ENCODE measurements around the gene CHRFAM7A. TPM values are rescaled to one million over a fixed set of nuclear protein-coding genes. Genes with fewer than 3 reads are reported as not detected.
"Not testable (repeated sequence)": the region's sequence is repeated elsewhere in the genome, so short reads cannot be mapped to it uniquely, and the experiment has no call there.

Gene CHRFAM7A
- total RNA-seq, 1 experiment from 2014 or later = 2.4 TPM

DNA sequence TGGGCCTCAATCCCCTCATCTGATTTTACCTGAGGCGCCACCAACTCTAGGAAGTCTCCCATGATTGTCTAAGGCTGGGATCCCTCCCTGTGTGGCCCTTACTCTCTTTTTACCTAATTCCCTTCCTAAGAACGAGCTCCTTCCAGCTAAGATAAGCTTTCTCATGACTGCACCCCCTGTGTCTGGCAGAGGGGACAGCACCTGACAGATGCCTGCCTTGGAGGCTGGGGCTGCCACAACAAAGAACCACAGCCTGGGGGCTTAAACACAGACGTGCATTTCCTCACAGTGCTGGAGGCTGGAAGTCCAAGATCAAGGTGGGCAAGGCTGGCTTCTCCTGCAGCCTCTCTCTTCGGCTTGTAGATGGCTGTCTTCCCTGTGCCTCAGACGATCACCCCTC is 43.5 kb downstream of the CHRFAM7A start:
- not testable (repeated sequence) for H2BK20ac ChIP-seq (ENCODE audit: low read depth, low read length, poor library complexity, severe bottlenecking); H3K9me3 ChIP-seq (ENCODE audit: control insufficient read depth, low read depth, low read length); H3K4me1 ChIP-seq (ENCODE audit: insufficient read depth, low read length); H4K20me1 ChIP-seq (ENCODE audit: control insufficient read depth, insufficient read depth, insufficient read length); H3K27ac Mint-ChIP-seq; H3K4me1 Mint-ChIP-seq; H3K18ac ChIP-seq (ENCODE audit: insufficient read length, low read depth, low read length); H2AFZ ChIP-seq (ENCODE audit: low read length); H3K23ac ChIP-seq (ENCODE audit: insufficient read length, low read depth, low read length); H3K27ac ChIP-seq (ENCODE audit: insufficient read length, low read depth, low read length); H2BK120ac ChIP-seq (ENCODE audit: low read depth, low read length, poor library complexity, severe bottlenecking); H3K4me2 ChIP-seq (ENCODE audit: insufficient read depth, insufficient read length, low read length); H3K9ac ChIP-seq (ENCODE audit: extremely low read depth, insufficient read length, low read length); H3K4ac ChIP-seq (ENCODE audit: low read depth, low read length); H4K8ac ChIP-seq (replicated peaks; ENCODE audit: insufficient read length, low read depth, low read length); H3K27me3 Mint-ChIP-seq (ENCODE audit: low read depth); H3T11ph ChIP-seq (ENCODE audit: low read length); H4K5ac ChIP-seq (ENCODE audit: insufficient read length, low read depth, low read length); H3K27me3 ChIP-seq (ENCODE audit: insufficient read depth, low read length); H4K91ac ChIP-seq (ENCODE audit: insufficient read length, low read depth, low read length); H3K56ac ChIP-seq (ENCODE audit: insufficient read length, low read depth, low read length); H3K23me2 ChIP-seq (ENCODE audit: insufficient read length, low read depth, low read length, poor library complexity, severe bottlenecking); H3K4me3 Mint-ChIP-seq; H3K36me3 Mint-ChIP-seq (ENCODE audit: insufficient read depth in 1 of 3, low read depth in 3 of 3); H2BK5ac ChIP-seq (ENCODE audit: insufficient read length, low read length); H2BK12ac ChIP-seq (ENCODE audit: insufficient read length, low read depth, low read length); H3K14ac ChIP-seq (ENCODE audit: insufficient read depth, low read length); H2BK15ac ChIP-seq (ENCODE audit: low read depth, low read length); H3K9me3 Mint-ChIP-seq; H2AK5ac ChIP-seq (ENCODE audit: insufficient read length, low read length); H3K79me1 ChIP-seq (ENCODE audit: insufficient read depth, low read depth, low read length, poor library complexity, severe bottlenecking); DNase-seq; H3K79me2 ChIP-seq (ENCODE audit: insufficient read depth, low read length)
- no CpG with 5 or more reads among the region's 5 CpGs for WGBS (ENCODE audit: extremely low coverage, insufficient read length, low lambda C conversion rate)

DNA sequence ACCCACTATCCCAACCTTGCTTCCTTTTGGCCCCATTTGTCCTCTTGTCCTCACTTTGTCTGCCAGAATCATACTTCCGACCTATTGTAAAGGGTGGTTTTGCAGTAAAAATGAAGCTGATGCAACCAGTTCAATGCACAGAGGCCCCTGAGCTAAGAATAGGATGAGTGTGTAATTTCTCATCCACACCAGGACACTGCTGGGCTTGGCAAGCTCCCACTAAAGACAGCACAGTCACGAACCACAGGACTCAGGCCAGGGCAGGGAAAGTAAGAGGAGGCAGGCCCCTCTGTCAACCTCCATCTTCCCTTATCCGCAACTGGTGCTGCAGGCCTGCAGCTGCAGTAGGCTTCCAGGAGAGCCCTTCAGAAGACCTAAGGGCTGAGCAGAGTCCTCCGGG is 56.8 kb downstream of the CHRFAM7A start:
- not testable (repeated sequence) for H3K4me1 Mint-ChIP-seq; H3K4me2 ChIP-seq (ENCODE audit: insufficient read depth, insufficient read length, low read length)
- WGBS (ENCODE audit: extremely low coverage, insufficient read length, low lambda C conversion rate) = no CpG with 5 or more reads among the region's 4 CpGs

More for the DNA sequence above, 56.8 kb downstream of the CHRFAM7A start:
- H4K8ac ChIP-seq (replicated peaks; ENCODE audit: insufficient read length, low read depth, low read length); H3T11ph ChIP-seq (ENCODE audit: low read length); H3K79me1 ChIP-seq (ENCODE audit: insufficient read depth, low read depth, low read length, poor library complexity, severe bottlenecking); H3K56ac ChIP-seq (ENCODE audit: insufficient read length, low read depth, low read length); H3K18ac ChIP-seq (ENCODE audit: insufficient read length, low read depth, low read length); H3K9me3 ChIP-seq (ENCODE audit: control insufficient read depth, low read depth, low read length); H3K27ac Mint-ChIP-seq; H3K14ac ChIP-seq (ENCODE audit: insufficient read depth, low read length); H4K91ac ChIP-seq (ENCODE audit: insufficient read length, low read depth, low read length); H2BK12ac ChIP-seq (ENCODE audit: insufficient read length, low read depth, low read length); H3K27me3 Mint-ChIP-seq (ENCODE audit: low read depth); H3K4me1 ChIP-seq (ENCODE audit: insufficient read depth, low read length); H3K27ac ChIP-seq (ENCODE audit: insufficient read length, low read depth, low read length); H2AK5ac ChIP-seq (ENCODE audit: insufficient read length, low read length); H3K4me3 Mint-ChIP-seq; H3K36me3 Mint-ChIP-seq (ENCODE audit: insufficient read depth in 1 of 3, low read depth in 3 of 3); H3K9me3 Mint-ChIP-seq; H3K23me2 ChIP-seq (ENCODE audit: insufficient read length, low read depth, low read length, poor library complexity, severe bottlenecking); DNase-seq; H2BK20ac ChIP-seq (ENCODE audit: low read depth, low read length, poor library complexity, severe bottlenecking); H4K5ac ChIP-seq (ENCODE audit: insufficient read length, low read depth, low read length); H2AFZ ChIP-seq (ENCODE audit: low read length); H4K20me1 ChIP-seq (ENCODE audit: control insufficient read depth, insufficient read depth, insufficient read length); H3K23ac ChIP-seq (ENCODE audit: insufficient read length, low read depth, low read length); H3K79me2 ChIP-seq (ENCODE audit: insufficient read depth, low read length); H3K27me3 ChIP-seq (ENCODE audit: insufficient read depth, low read length); H2BK120ac ChIP-seq (ENCODE audit: low read depth, low read length, poor library complexity, severe bottlenecking); H3K4ac ChIP-seq (ENCODE audit: low read depth, low read length); H2BK5ac ChIP-seq (ENCODE audit: insufficient read length, low read length); H2BK15ac ChIP-seq (ENCODE audit: low read depth, low read length); H3K9ac ChIP-seq (ENCODE audit: extremely low read depth, insufficient read length, low read length): not testable (repeated sequence)
